ENCODE measurements around the gene RAPGEF5. TPM values are rescaled to one million over a fixed set of nuclear protein-coding genes. Genes with fewer than 3 reads are reported as not detected.

RAPGEF5 gene
- total RNA-seq (1 to 10 TPM in 1 of 5 donors, under 1 TPM in 4; 0.12 to 2.4 (median 0.61) TPM), total RNA-seq (0 to 0.98 (median 0.14) reads per million in 29 experiments)
- 0.87 TPM for total RNA-seq (2013)

- ATAC-seq (replicated peaks in 1 of 4) = peak in 3 of 4 experiments; percentile 17 to 35 (median 19)
- Mint-ChIP-seq H3K9me3 (peaks cover 4 to 17% (median 9%) of the 10 kb centered on the region in 3 donors), H3K27ac (no peak within 1 kb of the TSS), H3K4me1 (peaks cover 11 to 14% (median 11%) of the 10 kb centered on the region in 3 donors), H3K36me3 (no peaks in the 10 kb centered on the region), H3K4me3 (peak within 1 kb of the TSS; percentile 54 to 78 (median 64)), H3K27me3 (peaks cover 37% of the 10 kb centered on the region in 2 donors)
- Histone ChIP-seq H3K27ac (ENCODE audit: low read length) (no peak within 1 kb of the TSS), H3K9me3 (no peaks in the 10 kb centered on the region), H3K36me3 (ENCODE audit: control insufficient read depth in 2 of 2, extremely low read depth in 1 of 2, insufficient read depth in 1 of 2, low read length in 1 of 2) (no peaks in the 10 kb centered on the region), H3K4me1 (ENCODE audit: control insufficient read depth in 1 of 2, extremely low read depth in 1 of 2, insufficient read depth in 2 of 2, low read length in 2 of 2) (peaks cover 2 to 4% of the 10 kb centered on the region in 2 experiments), H3K4me3 (ENCODE audit: control insufficient read depth in 1 of 2, extremely low read depth in 1 of 2, low read length in 1 of 2) (peak within 1 kb of the TSS in 1 of 2 donors; percentile 67), H3K27me3 (replicated peaks in 1 of 2; ENCODE audit: control insufficient read depth in 2 of 2, extremely low read depth in 1 of 2, insufficient read depth in 2 of 2, low read length in 1 of 2) (peaks cover 0 to 15% of the 10 kb centered on the region in 2 experiments)
- no peak for DNase-seq
- ChIA-PET CTCF (no interaction called here), POLR2A (no interaction called here)
- under 1% methylated on average over 77 of the region's 95 CpGs for WGBS (ENCODE audit: insufficient coverage)
Measured at GRCh38 chr7:22356701-22357310, at the start of gene RAPGEF5. RAPGEF5 (minus strand) TSS chr7:22357154; CDS start chr7:22357060, 94 bp downstream.

- Histone ChIP-seq H3K36me3 (ENCODE audit: control insufficient read depth in 2 of 2, extremely low read depth in 1 of 2, insufficient read depth in 1 of 2, low read length in 1 of 2) (no peaks in the 10 kb centered on the region), H3K4me1 (ENCODE audit: control insufficient read depth in 1 of 2, extremely low read depth in 1 of 2, insufficient read depth in 2 of 2, low read length in 2 of 2) (peaks cover 3 to 12% of the 10 kb centered on the region in 2 experiments), H3K9me3 (no peaks in the 10 kb centered on the region), H3K27me3 (replicated peaks in 1 of 2; ENCODE audit: control insufficient read depth in 2 of 2, extremely low read depth in 1 of 2, insufficient read depth in 2 of 2, low read length in 1 of 2) (no peaks in the 10 kb centered on the region), H3K27ac (ENCODE audit: low read length) (no peak overlapping the region), H3K4me3 (ENCODE audit: control insufficient read depth in 1 of 2, extremely low read depth in 1 of 2, low read length in 1 of 2) (no peak overlapping the region)
- H3K36me3 Mint-ChIP-seq = no peaks in the 10 kb centered on the region
- H3K4me1 Mint-ChIP-seq = peaks cover 8 to 16% (median 13%) of the 10 kb centered on the region in 3 donors
- no peak for ATAC-seq (replicated peaks in 1 of 4)
- ChIA-PET CTCF (no interaction called here), POLR2A (no interaction called here)
- H3K27ac Mint-ChIP-seq = no peak overlapping the region
- H3K27me3 Mint-ChIP-seq = peaks cover 0 to 1% of the 10 kb centered on the region in 2 donors
- no peak for DNase-seq
- 93% methylated on average over 4 of the region's 4 CpGs for WGBS (ENCODE audit: insufficient coverage)
- H3K9me3 Mint-ChIP-seq = no peaks in the 10 kb centered on the region
- no peak overlapping the region for H3K4me3 Mint-ChIP-seq
Measured at GRCh38 chr7:22406715-22407114, 49.8 kb upstream of the RAPGEF5 start.

- Mint-ChIP-seq H3K27me3 (peaks cover 0 to 1% of the 10 kb centered on the region in 2 donors), H3K36me3 (no peaks in the 10 kb centered on the region), H3K9me3 (no peaks in the 10 kb centered on the region), H3K4me3 (no peak overlapping the region), H3K27ac (no peak overlapping the region), H3K4me1 (peaks cover 10 to 20% (median 13%) of the 10 kb centered on the region in 3 donors)
- H3K27me3 ChIP-seq (replicated peaks in 1 of 2; ENCODE audit: control insufficient read depth in 2 of 2, extremely low read depth in 1 of 2, insufficient read depth in 2 of 2, low read length in 1 of 2) = no peaks in the 10 kb centered on the region
- peaks cover 3 to 12% of the 10 kb centered on the region in 2 experiments for H3K4me1 ChIP-seq (ENCODE audit: control insufficient read depth in 1 of 2, extremely low read depth in 1 of 2, insufficient read depth in 2 of 2, low read length in 2 of 2)
- H3K4me3 ChIP-seq (ENCODE audit: control insufficient read depth in 1 of 2, extremely low read depth in 1 of 2, low read length in 1 of 2) = no peak overlapping the region
- no peaks in the 10 kb centered on the region for H3K9me3 ChIP-seq
- CTCF ChIA-PET = interaction anchor here in 1 of 2 donors (0.5 kb wide), 1 partner anchor 273 kb away, joined by 3 read pairs; no protein-coding TSS in a partner anchor
- 100% methylated on average over 1 of the region's 3 CpGs for WGBS (ENCODE audit: insufficient coverage)
- POLR2A ChIA-PET = no interaction called here
- ATAC-seq (replicated peaks in 1 of 4) (no peak), DNase-seq (no peak)
- no peak overlapping the region for H3K27ac ChIP-seq (ENCODE audit: low read length)
- H3K36me3 ChIP-seq (ENCODE audit: control insufficient read depth in 2 of 2, extremely low read depth in 1 of 2, insufficient read depth in 1 of 2, low read length in 1 of 2) = no peaks in the 10 kb centered on the region
Measured at GRCh38 chr7:22404421-22405023, 47.6 kb upstream of the RAPGEF5 start.

- no peak overlapping the region for H3K27ac Mint-ChIP-seq
- H3K4me3 Mint-ChIP-seq = no peak overlapping the region
Measured at GRCh38 chr7:22403344-22403743, 46.4 kb upstream of the RAPGEF5 start.

GRCh38 chr7:22402250-22402649, 45.3 kb upstream of the RAPGEF5 start:
- ATAC-seq (replicated peaks in 1 of 4) (peak in 1 of 4 experiments; percentile 29), DNase-seq (peak in 1 of 35 experiments; percentile 14)
- Histone ChIP-seq H3K27ac (ENCODE audit: low read length) (peak overlapping the region; percentile 8), H3K9me3 (no peaks in the 10 kb centered on the region), H3K27me3 (replicated peaks in 1 of 2; ENCODE audit: control insufficient read depth in 2 of 2, extremely low read depth in 1 of 2, insufficient read depth in 2 of 2, low read length in 1 of 2) (no peaks in the 10 kb centered on the region), H3K4me1 (ENCODE audit: control insufficient read depth in 1 of 2, extremely low read depth in 1 of 2, insufficient read depth in 2 of 2, low read length in 2 of 2) (peaks cover 3 to 12% of the 10 kb centered on the region in 2 experiments), H3K4me3 (ENCODE audit: control insufficient read depth in 1 of 2, extremely low read depth in 1 of 2, low read length in 1 of 2) (no peak overlapping the region), H3K36me3 (ENCODE audit: control insufficient read depth in 2 of 2, extremely low read depth in 1 of 2, insufficient read depth in 1 of 2, low read length in 1 of 2) (no peaks in the 10 kb centered on the region)
- Mint-ChIP-seq H3K4me3 (no peak overlapping the region), H3K9me3 (no peaks in the 10 kb centered on the region), H3K27ac (peak overlapping the region; percentile 15 to 16), H3K4me1 (peaks cover 10 to 20% (median 13%) of the 10 kb centered on the region in 3 donors), H3K27me3 (no peaks in the 10 kb centered on the region), H3K36me3 (no peaks in the 10 kb centered on the region)
- WGBS (ENCODE audit: insufficient coverage) = 0% methylated on average over 1 of the region's 2 CpGs
- CTCF ChIA-PET = interaction anchor here in 1 of 2 donors (0.6 kb wide), 1 partner anchor 9 kb away, joined by 3 read pairs; no protein-coding TSS in a partner anchor
- POLR2A ChIA-PET = no interaction called here

More at GRCh38 chr7:22403344-22403743, 46.4 kb upstream of the RAPGEF5 start:
- Mint-ChIP-seq H3K4me1 (peaks cover 10 to 20% (median 13%) of the 10 kb centered on the region in 3 donors), H3K36me3 (no peaks in the 10 kb centered on the region), H3K9me3 (no peaks in the 10 kb centered on the region), H3K27me3 (peaks cover 0 to 1% of the 10 kb centered on the region in 2 donors)
- ChIA-PET POLR2A (no interaction called here), CTCF (no interaction called here)
- DNase-seq (no peak), ATAC-seq (replicated peaks in 1 of 4) (no peak)
- Histone ChIP-seq H3K36me3 (ENCODE audit: control insufficient read depth in 2 of 2, extremely low read depth in 1 of 2, insufficient read depth in 1 of 2, low read length in 1 of 2) (no peaks in the 10 kb centered on the region), H3K4me1 (ENCODE audit: control insufficient read depth in 1 of 2, extremely low read depth in 1 of 2, insufficient read depth in 2 of 2, low read length in 2 of 2) (peaks cover 3 to 12% of the 10 kb centered on the region in 2 experiments), H3K27ac (ENCODE audit: low read length) (no peak overlapping the region), H3K27me3 (replicated peaks in 1 of 2; ENCODE audit: control insufficient read depth in 2 of 2, extremely low read depth in 1 of 2, insufficient read depth in 2 of 2, low read length in 1 of 2) (no peaks in the 10 kb centered on the region), H3K9me3 (no peaks in the 10 kb centered on the region), H3K4me3 (ENCODE audit: control insufficient read depth in 1 of 2, extremely low read depth in 1 of 2, low read length in 1 of 2) (no peak overlapping the region)
- WGBS (ENCODE audit: insufficient coverage) = no CpG with 5 or more reads among the region's 2 CpGs

- Mint-ChIP-seq H3K4me3 (no peak overlapping the region), H3K27ac (no peak overlapping the region), H3K4me1 (peaks cover 10 to 20% (median 13%) of the 10 kb centered on the region in 3 donors), H3K9me3 (no peaks in the 10 kb centered on the region), H3K36me3 (no peaks in the 10 kb centered on the region), H3K27me3 (no peaks in the 10 kb centered on the region)
- H3K27me3 ChIP-seq (replicated peaks in 1 of 2; ENCODE audit: control insufficient read depth in 2 of 2, extremely low read depth in 1 of 2, insufficient read depth in 2 of 2, low read length in 1 of 2) = no peaks in the 10 kb centered on the region
- no CpG with 5 or more reads among the region's 3 CpGs for WGBS (ENCODE audit: insufficient coverage)
- POLR2A ChIA-PET = interaction anchor here in 1 of 2 donors (0.6 kb wide), 1 partner anchor 599 kb away, joined by 3 read pairs; no protein-coding TSS in a partner anchor
- no peaks in the 10 kb centered on the region for H3K9me3 ChIP-seq
- no peaks in the 10 kb centered on the region for H3K36me3 ChIP-seq (ENCODE audit: control insufficient read depth in 2 of 2, extremely low read depth in 1 of 2, insufficient read depth in 1 of 2, low read length in 1 of 2)
- CTCF ChIA-PET = interaction anchor here in 1 of 2 donors (0.6 kb wide), 1 partner anchor 1509 kb away, joined by 6 read pairs; no protein-coding TSS in a partner anchor
- H3K4me1 ChIP-seq (ENCODE audit: control insufficient read depth in 1 of 2, extremely low read depth in 1 of 2, insufficient read depth in 2 of 2, low read length in 2 of 2) = peaks cover 3 to 12% of the 10 kb centered on the region in 2 experiments
- H3K4me3 ChIP-seq (ENCODE audit: control insufficient read depth in 1 of 2, extremely low read depth in 1 of 2, low read length in 1 of 2) = no peak overlapping the region
- no peak overlapping the region for H3K27ac ChIP-seq (ENCODE audit: low read length)
- ATAC-seq (replicated peaks in 1 of 4) (no peak), DNase-seq (no peak)
Measured at GRCh38 chr7:22400936-22401553, 44.1 kb upstream of the RAPGEF5 start.
